Peyer's patch (tissue), 4 donors: ENCODE measurements around the gene TGFB2.

Experiments used
- POLR2A ChIP-seq, 2 donors: fragments of 450-650 bp; IDR thresholded peaks; one replicate each; pipeline ENCODE4 v1.5.1; 2017; ENCODE audit warnings: antibody characterized with exemption in 2 of 2, mild to moderate bottlenecking in 2 of 2, moderate library complexity in 2 of 2
- TF ChIP-seq, protein P1 (sequence below), 6 experiments: fragments of 450-650 bp in 4 of 6; fragments of 200-600 bp in 2 of 6; sonication (generic) in 1 of 6; IDR thresholded peaks; one replicate each; pipeline ENCODE4 v1.5.1; 2017 to 2019; ENCODE audit warnings: antibody characterized with exemption in 6 of 6, mild to moderate bottlenecking in 3 of 6, moderate library complexity in 1 of 6

DNA sequence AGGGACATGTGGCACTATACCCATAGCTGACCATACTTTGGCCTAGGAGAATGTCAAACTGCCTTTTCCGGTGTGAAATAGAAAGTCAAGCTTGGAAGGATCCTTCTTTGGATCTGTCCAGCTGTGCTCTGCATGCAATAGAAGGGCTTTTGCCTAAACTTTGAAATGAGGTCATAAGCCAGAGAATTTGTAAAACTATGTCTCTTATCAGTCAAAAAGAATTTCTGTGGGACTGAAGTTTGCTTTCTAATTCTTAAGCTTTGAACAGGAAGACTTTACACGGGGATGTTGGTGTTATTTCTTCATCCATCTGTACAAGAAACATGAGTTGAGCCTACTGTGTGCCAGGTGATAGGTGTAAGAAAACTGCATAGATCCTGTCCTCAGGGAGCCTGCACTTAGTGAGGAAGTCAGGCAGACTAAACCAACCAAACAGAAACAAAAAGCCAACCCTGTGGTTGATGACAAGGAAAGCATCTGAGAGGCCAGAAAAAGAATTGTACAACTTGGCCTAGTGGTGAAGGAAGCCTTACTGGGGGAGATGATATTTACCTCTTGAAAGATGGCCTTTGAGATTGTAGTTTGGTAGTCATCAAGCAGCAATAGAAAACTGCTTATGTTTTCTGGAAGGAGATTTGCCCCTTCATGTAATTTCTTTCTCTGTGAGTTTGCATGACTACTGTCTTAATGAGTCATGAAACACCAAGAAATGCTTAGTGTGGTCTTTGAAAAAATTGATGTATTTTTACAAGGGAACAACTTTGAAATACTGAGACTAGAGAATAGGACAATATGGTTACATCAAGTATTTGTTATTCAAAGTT, 24.8 kb downstream of the TGFB2 start:
- TF ChIP-seq, protein P1, sequence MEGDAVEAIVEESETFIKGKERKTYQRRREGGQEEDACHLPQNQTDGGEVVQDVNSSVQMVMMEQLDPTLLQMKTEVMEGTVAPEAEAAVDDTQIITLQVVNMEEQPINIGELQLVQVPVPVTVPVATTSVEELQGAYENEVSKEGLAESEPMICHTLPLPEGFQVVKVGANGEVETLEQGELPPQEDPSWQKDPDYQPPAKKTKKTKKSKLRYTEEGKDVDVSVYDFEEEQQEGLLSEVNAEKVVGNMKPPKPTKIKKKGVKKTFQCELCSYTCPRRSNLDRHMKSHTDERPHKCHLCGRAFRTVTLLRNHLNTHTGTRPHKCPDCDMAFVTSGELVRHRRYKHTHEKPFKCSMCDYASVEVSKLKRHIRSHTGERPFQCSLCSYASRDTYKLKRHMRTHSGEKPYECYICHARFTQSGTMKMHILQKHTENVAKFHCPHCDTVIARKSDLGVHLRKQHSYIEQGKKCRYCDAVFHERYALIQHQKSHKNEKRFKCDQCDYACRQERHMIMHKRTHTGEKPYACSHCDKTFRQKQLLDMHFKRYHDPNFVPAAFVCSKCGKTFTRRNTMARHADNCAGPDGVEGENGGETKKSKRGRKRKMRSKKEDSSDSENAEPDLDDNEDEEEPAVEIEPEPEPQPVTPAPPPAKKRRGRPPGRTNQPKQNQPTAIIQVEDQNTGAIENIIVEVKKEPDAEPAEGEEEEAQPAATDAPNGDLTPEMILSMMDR (IDR thresholded peaks at IDR 0.05), result no peak
- no peak for TF ChIP-seq POLR2A (IDR thresholded peaks at IDR 0.05)
